ENCODE results near the gene SH3RF3. TPM values are rescaled to one million over a fixed set of nuclear protein-coding genes. Genes with fewer than 3 reads are reported as not detected.

SH3RF3 gene
- total and polyA plus RNA-seq, 2 of the 13 experiments (the other 11 are each of a cell fraction or from before 2014, with no cell fraction given), result 0.04 TPM; not detected in 1

GRCh38 chr2:109517118-109517889 is 388.3 kb downstream of the SH3RF3 start (continued):
- TF ChIP-seq TERF1 (CRISPR knock-in tag; IDR thresholded peaks at IDR 0.05) (no peak), KDM1A (CRISPR knock-in tag; IDR thresholded peaks at IDR 0.05) (no peak), ZEB1 (IDR thresholded peaks at IDR 0.05; ENCODE audit: insufficient replicate concordance, low read depth) (peak; percentile 60), ZNF317 (CRISPR knock-in tag; IDR thresholded peaks at IDR 0.05) (peak; percentile 59; the same call in 1 of the 2 replicates), DZIP1 (CRISPR knock-in tag; IDR thresholded peaks at IDR 0.05) (no peak), FIP1L1 (IDR thresholded peaks at IDR 0.05; ENCODE audit: borderline replicate concordance, insufficient read depth, low read depth, low read length) (no peak), GRHL1 (CRISPR knock-in tag; conservative IDR thresholded peaks at IDR 0.05) (no peak), MLXIP (CRISPR knock-in tag; IDR thresholded peaks at IDR 0.05; ENCODE audit: borderline replicate concordance) (no peak), HIVEP1 (CRISPR knock-in tag; IDR thresholded peaks at IDR 0.05) (no peak; the same call in 1 of the 2 replicates), JDP2 (CRISPR knock-in tag; IDR thresholded peaks at IDR 0.05; ENCODE audit: borderline replicate concordance) (no peak), AHDC1 (CRISPR knock-in tag; IDR thresholded peaks at IDR 0.05; ENCODE audit: borderline replicate concordance) (0 out of 2 replicates have a peak, but pooled peaks have one; percentile 44), KDM5B (CRISPR knock-in tag; IDR thresholded peaks at IDR 0.05; ENCODE audit: borderline replicate concordance) (peak; percentile 90)
